Effector memory CD4-positive, alpha-beta T cell (primary cell): ENCODE results near the gene HOXD11.

Experiments used
- DNase-seq, 3 donors: peaks; one replicate each; pipeline ENCODE4 v3.0.0-alpha.2; 2020
- H3K27ac ChIP-seq: 2 replicates; pipeline ENCODE4 v1.7.0; 2013; ENCODE audit warnings: mild to moderate bottlenecking, low read length, moderate library complexity; ENCODE audit not compliant: insufficient read depth, poor library complexity, severe bottlenecking
- H3K27me3 ChIP-seq: replicated peaks from 2 replicates; pipeline ENCODE4 v1.7.0; 2013; ENCODE audit warnings: mild to moderate bottlenecking, low read length; ENCODE audit not compliant: insufficient read depth, control insufficient read depth, poor library complexity, severe bottlenecking
- H3K36me3 ChIP-seq: 2 replicates; pipeline ENCODE4 v1.7.0; 2013; ENCODE audit warnings: mild to moderate bottlenecking, low read length, moderate library complexity; ENCODE audit not compliant: control insufficient read depth, insufficient read depth
- H3K4me1 ChIP-seq: 2 replicates; pipeline ENCODE4 v1.7.0; 2013; ENCODE audit warnings: low read length, mild to moderate bottlenecking; ENCODE audit not compliant: control insufficient read depth, insufficient read depth, poor library complexity, severe bottlenecking
- H3K4me3 ChIP-seq: 2 replicates; pipeline ENCODE4 v1.7.0; 2013; ENCODE audit warnings: low read length, low read depth, mild to moderate bottlenecking; ENCODE audit not compliant: insufficient read depth, poor library complexity, severe bottlenecking
- H3K9me3 ChIP-seq: 2 replicates; pipeline ENCODE4 v1.7.0; 2013; ENCODE audit warnings: mild to moderate bottlenecking, low read length, moderate library complexity; ENCODE audit not compliant: control insufficient read depth

The HOXD11 gene

GRCh38 chr2:176136374-176137251 is 29.5 kb downstream of the HOXD11 start:
- Histone ChIP-seq H3K36me3 (no peaks in the 10 kb centered on the region), H3K4me3 (no peak overlapping the region), H3K4me1 (peaks cover 9% of the 10 kb centered on the region), H3K27ac (no peak overlapping the region), H3K9me3 (no peaks in the 10 kb centered on the region), H3K27me3 (peaks cover 92% of the 10 kb centered on the region)
- DNase-seq: no peak

GRCh38 chr2:176137252-176137580 is 30.1 kb downstream of the HOXD11 start:
- Histone ChIP-seq H3K4me3 (no peak overlapping the region), H3K36me3 (no peaks in the 10 kb centered on the region), H3K9me3 (no peaks in the 10 kb centered on the region), H3K4me1 (peaks cover 9% of the 10 kb centered on the region), H3K27ac (no peak overlapping the region), H3K27me3 (peaks cover 91% of the 10 kb centered on the region)
- DNase-seq: no peak

DNA sequence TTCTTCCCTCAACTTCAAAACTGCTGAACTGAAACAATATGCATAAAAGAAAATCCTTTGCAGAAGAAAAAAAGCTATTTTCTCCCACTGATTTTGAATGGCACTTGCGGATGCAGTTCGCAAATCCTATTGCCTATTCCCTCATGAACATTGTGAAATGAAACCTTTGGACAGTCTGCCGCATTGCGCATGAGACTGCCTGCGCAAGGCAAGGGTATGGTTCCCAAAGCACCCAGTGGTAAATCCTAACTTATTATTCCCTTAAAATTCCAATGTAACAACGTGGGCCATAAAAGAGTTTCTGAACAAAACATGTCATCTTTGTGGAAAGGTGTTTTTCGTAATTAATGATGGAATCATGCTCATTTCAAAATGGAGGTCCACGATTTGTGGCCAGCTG is 30.8 kb downstream of the HOXD11 start:
- H3K27me3 ChIP-seq: peaks cover 85% of the 10 kb centered on the region
- H3K9me3 ChIP-seq: no peaks in the 10 kb centered on the region
- H3K27ac ChIP-seq: no peak overlapping the region
- H3K4me3 ChIP-seq: no peak overlapping the region
- DNase-seq: no peak
- peaks cover 9% of the 10 kb centered on the region for H3K4me1 ChIP-seq
- H3K36me3 ChIP-seq: no peaks in the 10 kb centered on the region

GRCh38 chr2:176138526-176138922 is 31.4 kb downstream of the HOXD11 start:
- no peak for DNase-seq
- no peaks in the 10 kb centered on the region for H3K9me3 ChIP-seq
- no peaks in the 10 kb centered on the region for H3K36me3 ChIP-seq
- peaks cover 83% of the 10 kb centered on the region for H3K27me3 ChIP-seq
- peaks cover 9% of the 10 kb centered on the region for H3K4me1 ChIP-seq
- no peak overlapping the region for H3K4me3 ChIP-seq
- no peak overlapping the region for H3K27ac ChIP-seq

GRCh38 chr2:176138923-176139660 is 32.0 kb downstream of the HOXD11 start:
- Histone ChIP-seq H3K27ac (no peak overlapping the region), H3K36me3 (no peaks in the 10 kb centered on the region), H3K9me3 (no peaks in the 10 kb centered on the region), H3K4me3 (no peak overlapping the region), H3K27me3 (peaks cover 80% of the 10 kb centered on the region), H3K4me1 (peaks cover 9% of the 10 kb centered on the region)
- no peak for DNase-seq

DNA sequence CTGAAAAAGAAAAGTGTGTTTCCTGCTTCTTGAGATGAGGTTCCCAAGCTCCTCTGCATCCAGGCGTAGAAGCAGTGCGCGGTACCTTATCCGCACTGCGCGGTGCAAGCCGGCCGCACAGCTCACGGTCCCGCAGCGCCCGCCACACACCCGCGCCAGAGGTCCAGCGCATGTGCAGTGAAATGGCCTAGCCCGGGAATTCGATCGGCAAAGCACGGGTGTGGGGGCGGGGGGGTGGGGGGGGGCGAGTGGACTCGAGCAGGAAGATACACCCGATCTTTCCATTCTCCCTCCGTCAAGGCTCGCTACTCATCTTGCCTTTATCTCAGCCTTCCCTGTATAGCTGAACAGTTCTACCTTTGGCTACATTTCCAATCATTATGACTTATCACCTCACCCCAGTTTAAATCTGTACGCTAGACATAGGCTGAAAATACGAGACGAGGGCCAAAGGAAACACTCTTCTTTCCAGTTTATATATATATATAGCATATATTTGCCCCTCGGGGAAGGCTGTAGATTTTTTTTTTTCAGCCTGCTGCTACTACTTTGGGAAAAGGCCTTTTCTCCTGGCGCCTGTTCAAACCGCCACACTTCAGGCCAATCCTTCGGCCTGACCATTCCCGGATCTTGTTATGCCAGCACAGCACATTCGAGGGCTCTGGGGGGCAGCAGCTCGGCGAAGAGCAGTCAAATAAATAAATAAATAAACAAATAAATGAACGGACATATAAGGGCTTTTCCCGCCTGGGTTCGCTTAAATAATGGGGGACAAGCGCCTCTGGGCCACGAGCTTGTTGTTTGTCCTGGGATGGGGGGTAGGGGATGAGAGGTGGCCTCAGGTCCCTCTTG is 32.8 kb downstream of the HOXD11 start:
- H3K27me3 ChIP-seq: peaks cover 72% of the 10 kb centered on the region
- H3K9me3 ChIP-seq: no peaks in the 10 kb centered on the region
- H3K36me3 ChIP-seq: no peaks in the 10 kb centered on the region
- H3K4me3 ChIP-seq: no peak overlapping the region
- DNase-seq: no peak
- H3K4me1 ChIP-seq: peaks cover 9% of the 10 kb centered on the region
- no peak overlapping the region for H3K27ac ChIP-seq

- Histone ChIP-seq H3K27me3 (peaks cover 72% of the 10 kb centered on the region), H3K9me3 (no peaks in the 10 kb centered on the region), H3K36me3 (no peaks in the 10 kb centered on the region), H3K27ac (no peak overlapping the region), H3K4me3 (no peak overlapping the region), H3K4me1 (peaks cover 9% of the 10 kb centered on the region)
- peak; percentile 15 to 36 (median 22) for DNase-seq
Measured at GRCh38 chr2:176140513-176141317, 33.6 kb downstream of the HOXD11 start.

GRCh38 chr2:176142281-176142680 is 35.2 kb downstream of the HOXD11 start:
- peaks cover 71% of the 10 kb centered on the region for H3K27me3 ChIP-seq
- no peaks in the 10 kb centered on the region for H3K4me1 ChIP-seq
- H3K27ac ChIP-seq: no peak overlapping the region
- DNase-seq: no peak
- H3K9me3 ChIP-seq: no peaks in the 10 kb centered on the region
- no peaks in the 10 kb centered on the region for H3K36me3 ChIP-seq
- no peak overlapping the region for H3K4me3 ChIP-seq
